Measurements from ENCODE around the gene VWA7. TPM values are rescaled to one million over a fixed set of nuclear protein-coding genes. Genes with fewer than 3 reads are reported as not detected.

The VWA7 gene
- total RNA-seq, 1 donor from 2014 or later = 2.3 TPM

Other genes with a start within 250 kb of the VWA7 start
- gene MCCD1, start 248.4 kb downstream of the VWA7 start, total RNA-seq = not detected
- gene DDX39B, start 235.3 kb downstream of the VWA7 start, total RNA-seq = 126 TPM
- gene ATP6V1G2, start 230.7 kb downstream of the VWA7 start, total RNA-seq = not detected
- gene NFKBIL1, start 229.7 kb downstream of the VWA7 start, total RNA-seq = 9.4 TPM
- 0.93 TPM for gene LTA, start 205.0 kb downstream of the VWA7 start, total RNA-seq
- 0.68 TPM for gene TNF, start 201.8 kb downstream of the VWA7 start, total RNA-seq
- gene LTB, start 194.9 kb downstream of the VWA7 start, total RNA-seq = 1.7 TPM
- gene LST1, start 191.1 kb downstream of the VWA7 start, total RNA-seq = 10.2 TPM
- gene NCR3, start 184.3 kb downstream of the VWA7 start, total RNA-seq = not detected
- 7.2 TPM for gene AIF1, start 162.1 kb downstream of the VWA7 start, total RNA-seq
- 47.3 TPM for gene PRRC2A, start 156.6 kb downstream of the VWA7 start, total RNA-seq
- 141 TPM for gene BAG6, start 124.7 kb downstream of the VWA7 start, total RNA-seq
- 97.1 TPM for gene APOM, start 121.4 kb downstream of the VWA7 start, total RNA-seq
- 7.9 TPM for gene C6orf47, start 116.5 kb downstream of the VWA7 start, total RNA-seq
- 7.7 TPM for gene GPANK1, start 112.3 kb downstream of the VWA7 start, total RNA-seq
- 45.8 TPM for gene CSNK2B, start 111.2 kb downstream of the VWA7 start, total RNA-seq
- gene LY6G5B, start 107.4 kb downstream of the VWA7 start, total RNA-seq = 4.0 TPM
- gene LY6G5C, start 96.3 kb downstream of the VWA7 start, total RNA-seq = 0.88 TPM
- 35.1 TPM for gene ABHD16A, start 74.0 kb downstream of the VWA7 start, total RNA-seq
- not detected for gene LY6G6F, start 70.5 kb downstream of the VWA7 start, total RNA-seq
- gene LY6G6D, start 62.0 kb downstream of the VWA7 start, total RNA-seq = not detected
- gene LY6G6C, start 55.6 kb downstream of the VWA7 start, total RNA-seq = not detected
- gene MPIG6B, start 54.0 kb downstream of the VWA7 start, total RNA-seq = 0.33 TPM
- gene DDAH2, start 48.0 kb downstream of the VWA7 start, total RNA-seq = 22.2 TPM
- 37.7 TPM for gene CLIC1, start 40.8 kb downstream of the VWA7 start, total RNA-seq
- gene MSH5, start 37.3 kb downstream of the VWA7 start, total RNA-seq = 5.2 TPM
- 0.73 TPM for gene SAPCD1, start 14.7 kb downstream of the VWA7 start, total RNA-seq
- gene VARS1, start 18.4 kb upstream of the VWA7 start, total RNA-seq = 52.6 TPM
- gene LSM2, start 29.6 kb upstream of the VWA7 start, total RNA-seq = 9.8 TPM
- gene HSPA1L, start 38.0 kb upstream of the VWA7 start, total RNA-seq = 0.60 TPM
- 89.1 TPM for gene HSPA1A, start 38.2 kb upstream of the VWA7 start, total RNA-seq
- gene HSPA1B, start 50.4 kb upstream of the VWA7 start, total RNA-seq = 50.8 TPM
- gene NEU1, start 85.5 kb upstream of the VWA7 start, total RNA-seq = 20.1 TPM
- 0.86 TPM for gene SLC44A4, start 101.7 kb upstream of the VWA7 start, total RNA-seq
- gene EHMT2, start 120.4 kb upstream of the VWA7 start, total RNA-seq = 15.7 TPM
- 0.86 TPM for gene ZBTB12, start 124.8 kb upstream of the VWA7 start, total RNA-seq
- 451 TPM for gene C2, start 150.4 kb upstream of the VWA7 start, total RNA-seq
- 1,916 TPM for gene CFB, start 168.8 kb upstream of the VWA7 start, total RNA-seq
- gene NELFE, start 181.6 kb upstream of the VWA7 start, total RNA-seq = 15.3 TPM
- 50.2 TPM for gene SKIC2, start 181.8 kb upstream of the VWA7 start, total RNA-seq
- gene DXO, start 194.8 kb upstream of the VWA7 start, total RNA-seq = 15.5 TPM
- gene C4A, start 204.7 kb upstream of the VWA7 start, total RNA-seq = 2,044 TPM
- gene C4B, start 237.5 kb upstream of the VWA7 start, total RNA-seq = 2,468 TPM